PFSK-1 (cell line): ENCODE measurements around the gene ZNF740.

Experiments used
- FOXP2 ChIP-seq: optimal IDR thresholded peaks from 2 replicates; pipeline ENCODE3; 2011; ENCODE audit warnings: borderline replicate concordance, control low read depth, inconsistent platforms; ENCODE audit not compliant: insufficient read depth; ENCODE audit errors: extremely low read length, extremely low read depth
- POLR2AphosphoS5 ChIP-seq: IDR thresholded peaks from 2 replicates; pipeline ENCODE4 v1.6.1; 2012; ENCODE audit warnings: low read depth, mild to moderate bottlenecking, control low read depth, low read length, moderate library complexity
- REST ChIP-seq, 2 experiments: IDR thresholded peaks; 2 replicates each; pipeline versions ENCODE4 v1.6.1 to v1.8.0; 2011 to 2012; ENCODE audit warnings: low read depth in 2 of 2, low read length in 2 of 2, control low read depth in 1 of 2, inconsistent platforms in 1 of 2, mild to moderate bottlenecking in 1 of 2, moderate library complexity in 1 of 2; ENCODE audit not compliant: insufficient read depth in 1 of 2
- SIN3A ChIP-seq: IDR thresholded peaks from 2 replicates; pipeline ENCODE4 v1.6.1; 2012; ENCODE audit warnings: mild to moderate bottlenecking, low read length, moderate library complexity, borderline replicate concordance; ENCODE audit not compliant: insufficient read depth
- TAF1 ChIP-seq: IDR thresholded peaks from 2 replicates; pipeline ENCODE4 v1.6.1; 2012; ENCODE audit warnings: low read length, control low read depth, borderline replicate concordance; ENCODE audit not compliant: insufficient read depth

ZNF740 gene

GRCh38 chr12:53232646-53233461 is 52.3 kb downstream of the ZNF740 start:
- TF ChIP-seq SIN3A (no peak), TAF1 (no peak)

- TF ChIP-seq SIN3A: no peak
- no peak for TF ChIP-seq POLR2AphosphoS5
- TF ChIP-seq REST (IDR thresholded peaks at IDR 0.05; ENCODE audit: insufficient read depth in 1 of 2, low read depth in 2 of 2, low read length in 2 of 2): no peak
- no peak for TF ChIP-seq TAF1
- no peak for TF ChIP-seq FOXP2
Observed at GRCh38 chr12:53233671-53234121, 53.2 kb downstream of the ZNF740 start.

- TF ChIP-seq POLR2AphosphoS5 (no peak), SIN3A (no peak), REST (IDR thresholded peaks at IDR 0.05; ENCODE audit: insufficient read depth in 1 of 2, low read depth in 2 of 2, low read length in 2 of 2) (no peak), FOXP2 (no peak), TAF1 (no peak)
Observed at GRCh38 chr12:53234271-53234914, 53.9 kb downstream of the ZNF740 start.

- no peak for TF ChIP-seq FOXP2
- no peak for TF ChIP-seq SIN3A
- no peak for TF ChIP-seq REST (IDR thresholded peaks at IDR 0.05; ENCODE audit: insufficient read depth in 1 of 2, low read depth in 2 of 2, low read length in 2 of 2)
- TF ChIP-seq TAF1: no peak
- TF ChIP-seq POLR2AphosphoS5: no peak
Observed at GRCh38 chr12:53235164-53235563, 54.6 kb downstream of the ZNF740 start.

- TF ChIP-seq REST (IDR thresholded peaks at IDR 0.05; ENCODE audit: insufficient read depth in 1 of 2, low read depth in 2 of 2, low read length in 2 of 2) (no peak), SIN3A (no peak), POLR2AphosphoS5 (no peak), TAF1 (no peak), FOXP2 (no peak)
Observed at GRCh38 chr12:53235742-53236442, 55.4 kb downstream of the ZNF740 start.
